SH-SY5Y (cell line): ENCODE results near the gene TMEM232.

Source experiments
- GATA2 ChIP-seq: IDR thresholded peaks from 2 replicates; pipeline ENCODE4 v1.6.1; 2011; ENCODE audit warnings: mild to moderate bottlenecking, low read depth, low read length
- GATA3 ChIP-seq: IDR thresholded peaks from 2 replicates; pipeline ENCODE4 v1.6.1; 2011; ENCODE audit warnings: low read depth, mild to moderate bottlenecking, low read length, moderate library complexity

GRCh38 chr5:110735556-110735955 lies 9.1 kb upstream of the TMEM232 start:
- TF ChIP-seq GATA3 (no peak), GATA2 (no peak)
